ENCODE data around the gene PPP2R5A. TPM values are rescaled to one million over a fixed set of nuclear protein-coding genes. Genes with fewer than 3 reads are reported as not detected.

Gene PPP2R5A
- total and polyA plus RNA-seq, 2 of the 13 experiments (the other 11 are each of a cell fraction or from before 2014, with no cell fraction given) = 22.0 to 31.4 TPM

DNA sequence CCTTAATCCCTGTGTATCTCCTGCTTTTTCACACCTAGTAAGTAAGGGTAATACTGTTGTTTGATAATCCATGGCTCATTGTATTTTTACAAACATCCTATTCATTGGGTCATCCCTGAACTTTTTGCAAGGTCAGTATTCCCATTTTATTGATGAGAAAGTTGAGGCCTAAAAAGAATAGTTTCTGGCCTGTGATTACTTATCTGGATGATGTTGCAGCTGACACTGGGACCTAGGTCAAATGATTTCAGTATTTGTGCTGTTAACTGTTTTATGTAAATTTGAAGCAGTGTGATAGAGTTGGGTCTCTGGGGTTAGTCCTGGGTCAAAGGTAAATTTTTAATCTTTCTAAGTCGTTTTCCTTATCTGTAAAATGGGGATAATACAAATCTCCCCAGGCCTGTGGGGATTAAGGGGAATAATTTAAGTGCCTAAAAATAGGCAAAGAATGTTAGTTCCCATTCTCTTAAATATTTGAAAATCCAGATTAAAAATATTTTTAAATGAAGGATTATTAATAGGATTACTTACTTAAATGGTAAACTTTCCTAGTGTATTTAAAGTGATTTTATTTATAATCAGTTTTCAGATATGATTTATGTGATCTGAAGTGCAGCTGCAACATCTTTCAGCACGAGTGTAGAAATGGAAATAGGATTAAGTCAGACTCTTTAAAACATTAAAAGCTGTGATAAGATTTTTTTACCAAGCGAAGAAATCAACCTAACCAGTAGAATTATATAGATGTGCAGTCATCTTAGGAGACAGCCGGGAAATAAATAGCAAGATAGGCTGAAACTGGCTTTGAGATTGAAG is 4.3 kb downstream of the PPP2R5A start:
- Histone ChIP-seq H2AFZ (ENCODE audit: low read length) (no peak overlapping the region), H3K9me3 (ENCODE audit: low read length) (no peaks in the 10 kb centered on the region), H3K9ac (ENCODE audit: insufficient read depth, low read depth, low read length) (0 out of 2 replicates have a peak overlapping the region, but pooled peaks have one; percentile 19), H3K4me2 (ENCODE audit: low read depth, low read length) (peak overlapping the region; percentile 82), H3K27me3 (ENCODE audit: control insufficient read depth in 1 of 2, insufficient read depth in 2 of 2, low read length in 2 of 2) (no peaks in the 10 kb centered on the region; a peak in 1 of 5 replicates), H3K27ac (ENCODE audit: extremely low read length, insufficient read depth, low read length) (no peak overlapping the region), H3K4me1 (ENCODE audit: insufficient read depth, low read length) (peaks cover 62% of the 10 kb centered on the region), H3K79me2 (ENCODE audit: insufficient read depth, low read length) (peaks cover 86% of the 10 kb centered on the region), H3K36me3 (replicated peaks in 1 of 2; ENCODE audit: control insufficient read depth in 1 of 2, insufficient read depth in 2 of 2, low read length in 2 of 2) (no peaks in the 10 kb centered on the region), H3K4me3 (replicated peaks in 1 of 3; ENCODE audit: insufficient read depth in 1 of 3, low read depth in 2 of 3, low read length in 3 of 3) (peak overlapping the region in 1 of 3 experiments; percentile 6; a peak in 3 of 6 replicates), H4K20me1 (ENCODE audit: insufficient read depth, low read length) (peaks cover 76% of the 10 kb centered on the region)
- CTCF ChIA-PET (ENCODE audit: low intra/inter-chr PET ratio, low total read pairs) = no interaction called here
- ATAC-seq (no peak), DNase-seq (ENCODE audit: low spot score) (no peak), FAIRE-seq (no peak)
- in situ Hi-C loops (cut with HindIII; ENCODE audit: extremely low pct_ligation_motif_present, low pct_unique_long_range_greater_than_20kb) = loop anchor here (5.0 kb wide), 1 partner anchor 217 kb away; no protein-coding TSS in a partner anchor
- intact Hi-C loops (cut with micrococcal nuclease; ENCODE audit: unreplicated experiment) = loop anchor here (5.0 to 10.0 kb wide), 4 partner anchors 47 to 605 kb away; no protein-coding TSS in a partner anchor
- WGBS (ENCODE audit: low lambda C conversion rate) = 69% methylated on average over 4 of the region's 4 CpGs
- TF ChIP-seq HNF4G (IDR thresholded peaks at IDR 0.05; ENCODE audit: borderline replicate concordance, low read depth, low read length) = no peak
- no peak for TF ChIP-seq HNF4G (CRISPR knock-in tag; IDR thresholded peaks at IDR 0.05; ENCODE audit: borderline replicate concordance, low read depth)
- no peak for TF ChIP-seq WIZ (CRISPR knock-in tag; IDR thresholded peaks at IDR 0.05)
- TF ChIP-seq KDM1A (CRISPR knock-in tag; IDR thresholded peaks at IDR 0.05) = 0 out of 2 replicates have a peak, but pooled peaks have one; percentile 17
- TF ChIP-seq RCOR2 (CRISPR knock-in tag; IDR thresholded peaks at IDR 0.05) = peak; percentile 77; the same call in 1 of the 2 replicates
- peak; percentile 56; the same call in 1 of the 2 replicates for TF ChIP-seq ZMYM3 (CRISPR knock-in tag; IDR thresholded peaks at IDR 0.05)
- no peak for TF ChIP-seq KMT2A (CRISPR knock-in tag; IDR thresholded peaks at IDR 0.05)
- no peak for TF ChIP-seq ZNF235 (CRISPR knock-in tag; IDR thresholded peaks at IDR 0.05; ENCODE audit: borderline replicate concordance)
- TF ChIP-seq ZNF629 (CRISPR knock-in tag; conservative IDR thresholded peaks at IDR 0.05) = peak; percentile 97
- peak; percentile 83; the same call in 1 of the 2 replicates for TF ChIP-seq CHD4 (IDR thresholded peaks at IDR 0.05; ENCODE audit: borderline replicate concordance, low read length)
- POLR2A ChIA-PET = no interaction called here
- no TSS peak for BruUV-seq (replicated peaks)

All from HepG2 (cell line).